Ishikawa (cell line): ENCODE results near the gene ASXL1.

Experiments
- CEBPB ChIP-seq: IDR thresholded peaks from 2 replicates; pipeline ENCODE4 v1.6.1; 2012
- CREB1 ChIP-seq: IDR thresholded peaks from 2 replicates; pipeline ENCODE4 v1.6.1; 2012; ENCODE audit warnings: low read depth
- EGR1 ChIP-seq: IDR thresholded peaks from 2 replicates; pipeline ENCODE4 v1.6.1; 2012
- EP300 ChIP-seq: IDR thresholded peaks from 2 replicates; pipeline ENCODE4 v1.6.1; 2012; ENCODE audit warnings: borderline replicate concordance
- FOXM1 ChIP-seq: IDR thresholded peaks from 2 replicates; pipeline ENCODE4 v1.6.1; 2012; ENCODE audit warnings: low read depth, borderline replicate concordance
- MAX ChIP-seq: IDR thresholded peaks from 2 replicates; pipeline ENCODE4 v1.6.1; 2012
- NFIC ChIP-seq: IDR thresholded peaks from 2 replicates; pipeline ENCODE4 v1.6.1; 2012
- RAD21 ChIP-seq: IDR thresholded peaks from 2 replicates; pipeline ENCODE4 v1.6.1; 2012; ENCODE audit warnings: low read depth
- REST ChIP-seq: IDR thresholded peaks from 2 replicates; pipeline ENCODE4 v1.6.1; 2012; ENCODE audit warnings: low read depth, mild to moderate bottlenecking
- TAF1 ChIP-seq: IDR thresholded peaks from 2 replicates; pipeline ENCODE4 v1.6.1; 2012; ENCODE audit warnings: low read depth, mild to moderate bottlenecking
- TCF12 ChIP-seq: IDR thresholded peaks from 2 replicates; pipeline ENCODE4 v1.6.1; 2012; ENCODE audit warnings: low read depth
- TEAD4 ChIP-seq: IDR thresholded peaks from 2 replicates; pipeline ENCODE4 v1.6.1; 2012
- USF1 ChIP-seq: IDR thresholded peaks from 2 replicates; pipeline ENCODE4 v1.6.1; 2012
- YY1 ChIP-seq: IDR thresholded peaks from 2 replicates; pipeline ENCODE4 v1.6.1; 2012; ENCODE audit warnings: low read depth
- ZBTB7A ChIP-seq: IDR thresholded peaks from 2 replicates; pipeline ENCODE4 v1.6.1; 2012; ENCODE audit warnings: low read depth

ASXL1 gene

GRCh38 chr20:32432277-32432676 is 74.1 kb downstream of the ASXL1 start:
- TF ChIP-seq CEBPB, result no peak
- no peak for TF ChIP-seq CREB1
- TF ChIP-seq RAD21, result no peak

- no peak for TF ChIP-seq REST
- no peak for TF ChIP-seq FOXM1
- TF ChIP-seq RAD21, result no peak
- TF ChIP-seq EP300, result no peak
- no peak for TF ChIP-seq EGR1
- TF ChIP-seq CEBPB, result no peak
- TF ChIP-seq ZBTB7A, result no peak
- TF ChIP-seq TAF1, result no peak
- no peak for TF ChIP-seq TCF12
- TF ChIP-seq YY1, result no peak
- TF ChIP-seq USF1, result no peak
- TF ChIP-seq MAX, result no peak
Observed at GRCh38 chr20:32433311-32434021, 75.3 kb downstream of the ASXL1 start.

GRCh38 chr20:32434434-32434833 is 76.3 kb downstream of the ASXL1 start:
- no peak for TF ChIP-seq EP300
- TF ChIP-seq TEAD4, result no peak
- TF ChIP-seq NFIC, result no peak
- no peak for TF ChIP-seq YY1
- TF ChIP-seq FOXM1, result no peak

- TF ChIP-seq EGR1, result no peak
- TF ChIP-seq TCF12, result no peak
- TF ChIP-seq NFIC, result no peak
- TF ChIP-seq MAX, result no peak
- no peak for TF ChIP-seq USF1
- no peak for TF ChIP-seq YY1
- no peak for TF ChIP-seq REST
- TF ChIP-seq TAF1, result no peak
- TF ChIP-seq CEBPB, result no peak
- no peak for TF ChIP-seq TEAD4
- no peak for TF ChIP-seq EP300
- TF ChIP-seq ZBTB7A, result no peak
- no peak for TF ChIP-seq FOXM1
- TF ChIP-seq CREB1, result no peak
- no peak for TF ChIP-seq RAD21
Observed at GRCh38 chr20:32435449-32436107, 77.4 kb downstream of the ASXL1 start.

- TF ChIP-seq CREB1 (no peak), NFIC (no peak)
Observed at GRCh38 chr20:32436142-32436861, 78.2 kb downstream of the ASXL1 start.

- TF ChIP-seq EGR1 (no peak), CEBPB (no peak), MAX (no peak), TAF1 (no peak), USF1 (no peak), RAD21 (no peak), TEAD4 (no peak), TCF12 (no peak), FOXM1 (no peak), REST (no peak), NFIC (no peak), ZBTB7A (no peak)
Observed at GRCh38 chr20:32436968-32437367, 78.8 kb downstream of the ASXL1 start.
